ENCODE measurements around the gene HDDC3.
"Not testable (repeated sequence)": the region's sequence is repeated elsewhere in the genome, so short reads cannot be mapped to it uniquely, and the experiment has no call there.

The HDDC3 gene

DNA sequence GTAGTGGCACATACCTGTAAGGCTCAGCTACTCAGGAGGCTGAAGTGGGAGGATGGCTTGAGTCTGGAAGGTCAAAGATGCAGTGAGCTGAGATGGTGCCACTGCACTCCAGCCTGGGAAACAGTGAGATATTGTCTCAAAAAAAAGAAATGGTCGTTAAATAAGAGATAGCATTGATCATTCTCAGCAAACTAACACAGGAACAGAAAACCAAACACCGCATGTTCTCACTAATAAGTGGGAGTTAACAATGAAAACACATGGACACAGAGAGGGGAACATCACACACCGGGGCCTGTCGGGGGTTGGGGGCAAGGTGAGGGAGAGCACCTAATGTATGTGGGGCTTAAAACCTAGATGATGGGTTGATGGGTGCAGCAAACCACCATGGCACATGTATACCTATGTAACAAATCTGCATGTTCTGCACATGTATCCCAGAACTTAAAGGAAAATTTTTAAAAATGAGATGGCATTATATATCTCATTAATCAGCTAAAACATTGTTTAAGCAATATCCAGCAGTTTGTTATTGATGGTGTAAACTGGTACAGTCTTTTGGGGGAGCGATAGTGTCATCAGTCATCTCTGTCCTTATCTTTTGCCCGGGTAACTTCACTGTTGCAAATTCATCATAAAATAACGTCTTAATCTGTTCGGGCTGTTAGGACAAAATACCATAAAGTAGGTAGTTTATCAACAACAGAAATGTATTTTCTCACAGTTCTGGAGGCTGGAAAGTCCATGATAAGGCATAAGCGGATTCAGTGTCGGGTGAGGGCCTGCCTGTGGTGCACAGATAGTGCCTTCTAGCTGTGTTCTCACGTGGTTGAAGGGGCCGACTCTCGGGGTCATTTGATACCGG lies 30.9 kb downstream of the HDDC3 start:
- Mint-ChIP-seq H3K36me3 (peaks cover 6% of the 10 kb centered on the region), H3K9me3 (ENCODE audit: low read depth) (no peaks in the 10 kb centered on the region), H3K27me3 (no peaks in the 10 kb centered on the region), H3K27ac (peak overlapping the region; percentile 89), H3K4me3 (peak overlapping the region; percentile 84), H3K4me1 (ENCODE audit: low read depth) (peaks cover 25% of the 10 kb centered on the region)

DNA sequence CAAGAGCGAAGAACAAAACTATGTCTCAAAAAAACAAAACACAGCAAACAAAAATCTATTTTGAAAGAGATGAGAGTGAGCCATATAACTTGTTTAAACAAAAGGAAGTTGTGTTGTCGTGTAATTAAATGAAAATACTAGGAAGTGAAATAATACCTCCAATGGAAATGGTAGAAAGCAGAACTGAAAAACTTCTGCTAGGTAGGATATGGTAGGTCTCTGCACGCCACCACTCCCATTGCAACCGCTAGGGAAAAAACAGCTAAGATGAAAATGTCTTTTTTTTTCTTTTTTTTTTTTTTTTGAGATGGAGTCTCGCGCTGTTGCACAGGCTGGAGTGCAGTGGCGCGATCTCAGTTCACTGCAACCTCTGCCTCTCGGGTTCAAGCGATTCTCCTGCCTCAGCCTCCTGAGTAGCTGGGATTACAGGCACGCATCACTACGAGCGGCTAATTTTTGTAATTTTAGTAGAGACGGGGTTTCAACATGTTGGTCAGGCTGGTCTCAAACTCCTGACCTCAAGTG lies 35.2 kb downstream of the HDDC3 start:
- H3K27me3 Mint-ChIP-seq; H3K4me3 Mint-ChIP-seq; H3K9me3 Mint-ChIP-seq (ENCODE audit: low read depth); H3K27ac Mint-ChIP-seq; H3K36me3 Mint-ChIP-seq: not testable (repeated sequence)
- H3K4me1 Mint-ChIP-seq (ENCODE audit: low read depth): peaks cover 11% of the 10 kb centered on the region

DNA sequence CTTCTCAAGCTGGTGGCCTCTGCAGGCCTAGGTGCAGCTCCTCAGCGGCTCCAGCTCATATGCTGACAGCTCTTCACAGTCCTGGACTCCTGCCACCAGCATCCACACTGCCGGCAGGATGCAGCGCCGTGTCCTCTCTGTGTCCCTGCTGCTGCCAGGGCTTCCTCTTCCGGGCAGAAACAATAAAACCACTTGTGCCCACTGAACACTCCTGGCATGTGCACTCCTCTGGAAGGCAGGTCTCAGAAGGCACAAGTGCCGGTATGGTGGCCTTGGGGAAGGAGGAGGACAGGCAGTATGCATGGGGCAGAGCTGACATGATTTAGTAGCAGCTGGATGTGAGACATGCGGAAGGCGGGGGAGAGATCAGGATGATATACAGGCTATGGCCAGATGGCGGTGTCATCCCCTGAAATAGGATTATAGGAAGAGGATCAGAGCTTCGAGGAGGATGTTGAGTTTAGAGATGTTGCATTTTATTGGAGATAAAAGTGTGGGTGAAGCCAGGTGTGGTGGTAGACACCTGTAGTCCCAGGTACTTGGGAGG lies 36.7 kb downstream of the HDDC3 start:
- no peak overlapping the region for H3K27ac Mint-ChIP-seq
- H3K4me3 Mint-ChIP-seq: no peak overlapping the region
- H3K4me1 Mint-ChIP-seq (ENCODE audit: low read depth): no peaks in the 10 kb centered on the region
- no peaks in the 10 kb centered on the region for H3K9me3 Mint-ChIP-seq (ENCODE audit: low read depth)
- H3K36me3 Mint-ChIP-seq: no peaks in the 10 kb centered on the region
- no peaks in the 10 kb centered on the region for H3K27me3 Mint-ChIP-seq

DNA sequence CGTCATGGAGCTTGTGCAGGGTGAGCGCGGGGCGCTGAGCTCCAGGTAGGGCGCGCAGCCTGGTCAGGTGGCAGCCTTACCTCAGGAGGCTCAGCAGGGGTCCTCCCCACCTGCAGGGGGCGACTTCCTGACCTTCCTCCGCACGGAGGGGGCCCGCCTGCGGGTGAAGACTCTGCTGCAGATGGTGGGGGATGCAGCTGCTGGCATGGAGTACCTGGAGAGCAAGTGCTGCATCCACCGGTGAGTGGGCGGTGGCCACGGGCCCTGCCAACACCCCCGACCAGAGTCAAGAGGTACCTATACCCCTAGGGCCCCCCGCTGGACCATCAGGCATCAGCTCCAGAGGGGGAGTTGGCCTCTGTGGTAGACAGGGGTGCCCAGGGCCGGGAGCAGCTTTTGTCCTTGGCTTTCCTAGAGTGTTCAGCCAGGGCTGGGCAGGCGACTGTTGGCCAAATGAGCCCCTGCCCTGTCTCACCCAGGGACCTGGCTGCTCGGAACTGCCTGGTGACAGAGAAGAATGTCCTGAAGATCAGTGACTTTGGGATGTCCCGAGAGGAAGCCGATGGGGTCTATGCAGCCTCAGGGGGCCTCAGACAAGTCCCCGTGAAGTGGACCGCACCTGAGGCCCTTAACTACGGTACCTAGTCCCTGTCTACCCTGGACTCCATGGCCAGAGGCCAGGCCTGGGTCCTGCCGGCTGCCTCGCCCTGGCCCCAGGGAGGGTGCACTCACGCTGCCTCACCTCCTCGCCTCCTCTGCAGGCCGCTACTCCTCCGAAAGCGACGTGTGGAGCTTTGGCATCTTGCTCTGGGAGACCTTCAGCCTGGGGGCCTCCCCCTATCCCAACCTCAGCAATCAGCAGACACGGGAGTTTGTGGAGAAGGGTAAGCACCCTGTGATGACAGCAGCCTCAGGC lies 38.9 kb downstream of the HDDC3 start:
- Mint-ChIP-seq H3K36me3 (no peaks in the 10 kb centered on the region), H3K27me3 (peaks cover under 1% of the 10 kb centered on the region), H3K27ac (no peak overlapping the region), H3K9me3 (ENCODE audit: low read depth) (no peaks in the 10 kb centered on the region), H3K4me1 (ENCODE audit: low read depth) (no peaks in the 10 kb centered on the region), H3K4me3 (no peak overlapping the region)

DNA sequence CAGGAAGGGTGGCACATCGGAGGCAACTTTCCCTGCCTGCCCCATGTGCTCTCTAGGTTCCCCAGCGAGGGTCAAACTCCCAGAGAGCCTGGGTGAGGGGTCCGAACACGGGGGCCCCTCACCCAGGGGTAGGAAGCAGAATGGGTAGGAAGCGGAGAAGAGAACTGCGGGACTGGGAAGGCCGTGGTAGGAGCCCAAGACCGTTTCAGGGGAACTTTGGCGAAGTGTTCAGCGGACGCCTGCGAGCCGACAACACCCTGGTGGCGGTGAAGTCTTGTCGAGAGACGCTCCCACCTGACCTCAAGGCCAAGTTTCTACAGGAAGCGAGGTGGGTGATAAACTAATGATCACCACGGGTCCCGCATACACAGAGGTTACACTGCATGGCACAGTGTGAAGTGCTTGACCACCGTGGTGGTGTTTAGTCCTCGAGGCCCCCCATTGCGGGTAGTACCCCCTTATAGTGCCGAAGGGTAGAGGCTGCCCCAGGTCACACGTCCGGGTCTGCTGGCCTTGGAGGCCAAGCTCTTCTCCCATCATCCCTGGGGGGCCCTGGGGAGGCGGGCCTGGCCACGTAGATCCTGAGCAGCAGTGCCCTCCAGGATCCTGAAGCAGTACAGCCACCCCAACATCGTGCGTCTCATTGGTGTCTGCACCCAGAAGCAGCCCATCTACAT lies 39.7 kb downstream of the HDDC3 start:
- H3K9me3 Mint-ChIP-seq (ENCODE audit: low read depth): no peaks in the 10 kb centered on the region
- H3K4me3 Mint-ChIP-seq: no peak overlapping the region
- H3K27ac Mint-ChIP-seq: no peak overlapping the region
- no peaks in the 10 kb centered on the region for H3K4me1 Mint-ChIP-seq (ENCODE audit: low read depth)
- H3K27me3 Mint-ChIP-seq: peaks cover 2% of the 10 kb centered on the region
- H3K36me3 Mint-ChIP-seq: no peaks in the 10 kb centered on the region

DNA sequence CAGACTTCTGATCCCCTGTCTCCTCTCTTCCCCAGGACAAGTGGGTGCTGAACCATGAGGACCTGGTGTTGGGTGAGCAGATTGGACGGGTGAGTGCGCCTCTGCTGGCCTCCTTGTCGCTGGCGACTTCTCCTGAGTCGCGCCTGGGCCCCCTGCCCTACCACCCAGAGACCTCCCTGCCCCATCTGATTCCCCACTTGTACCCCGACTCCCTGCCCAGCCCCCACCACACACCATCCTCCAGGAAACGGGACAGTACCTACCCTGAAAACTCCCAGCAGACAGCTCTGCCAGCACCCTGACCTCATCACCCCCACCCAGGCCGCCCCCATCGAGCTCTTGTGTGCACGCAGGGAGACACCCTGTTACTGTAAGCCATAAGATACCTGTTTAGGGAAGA lies 40.3 kb downstream of the HDDC3 start:
- no peaks in the 10 kb centered on the region for H3K4me1 Mint-ChIP-seq (ENCODE audit: low read depth)
- H3K9me3 Mint-ChIP-seq (ENCODE audit: low read depth): no peaks in the 10 kb centered on the region
- no peak overlapping the region for H3K27ac Mint-ChIP-seq
- H3K4me3 Mint-ChIP-seq: no peak overlapping the region
- peaks cover 2% of the 10 kb centered on the region for H3K27me3 Mint-ChIP-seq
- no peaks in the 10 kb centered on the region for H3K36me3 Mint-ChIP-seq

DNA sequence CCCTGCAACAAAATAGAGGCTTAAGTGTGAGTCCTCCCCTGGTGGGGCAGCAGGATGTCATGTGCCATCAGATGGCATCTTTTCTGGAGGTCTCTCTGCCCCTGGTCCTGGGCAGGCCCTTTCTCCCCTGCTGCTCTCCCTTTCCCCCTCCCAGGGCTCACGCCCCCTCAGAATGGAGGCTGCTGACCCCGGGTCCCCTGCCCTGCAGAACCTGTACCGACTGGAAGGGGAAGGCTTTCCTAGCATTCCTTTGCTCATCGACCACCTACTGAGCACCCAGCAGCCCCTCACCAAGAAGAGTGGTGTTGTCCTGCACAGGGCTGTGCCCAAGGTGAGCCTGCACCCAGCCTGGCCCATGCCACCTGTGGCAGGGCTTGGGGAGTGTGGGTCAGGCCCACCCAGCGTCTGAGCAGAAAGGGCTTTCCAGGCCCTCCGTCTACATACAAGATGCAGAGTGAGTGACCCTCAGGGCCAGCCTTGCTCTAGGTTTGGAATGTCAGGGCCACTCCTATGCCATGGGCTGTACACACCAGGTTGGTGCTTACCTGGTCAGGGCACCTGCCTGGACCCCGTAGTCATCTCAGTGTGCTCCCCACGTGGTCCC lies 40.9 kb downstream of the HDDC3 start:
- Mint-ChIP-seq H3K4me3 (no peak overlapping the region), H3K36me3 (no peaks in the 10 kb centered on the region), H3K27ac (no peak overlapping the region), H3K9me3 (ENCODE audit: low read depth) (no peaks in the 10 kb centered on the region), H3K4me1 (ENCODE audit: low read depth) (no peaks in the 10 kb centered on the region), H3K27me3 (peaks cover 2% of the 10 kb centered on the region)

DNA sequence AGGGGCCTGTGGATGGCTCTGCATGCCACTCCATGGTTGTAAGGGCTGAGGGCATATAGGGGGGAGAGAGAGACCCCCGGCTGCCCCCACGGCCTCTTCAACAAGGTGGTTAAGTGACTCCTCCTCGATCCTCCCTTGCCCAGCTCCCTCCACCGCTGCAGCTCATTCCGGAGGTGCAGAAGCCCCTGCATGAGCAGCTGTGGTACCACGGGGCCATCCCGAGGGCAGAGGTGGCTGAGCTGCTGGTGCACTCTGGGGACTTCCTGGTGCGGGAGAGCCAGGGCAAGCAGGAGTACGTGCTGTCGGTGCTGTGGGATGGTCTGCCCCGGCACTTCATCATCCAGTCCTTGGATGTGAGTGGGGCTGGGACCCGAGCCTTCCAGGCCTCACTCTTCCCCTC lies 41.5 kb downstream of the HDDC3 start:
- Mint-ChIP-seq H3K4me3 (no peak overlapping the region), H3K4me1 (ENCODE audit: low read depth) (peaks cover 3% of the 10 kb centered on the region), H3K27me3 (peaks cover 2% of the 10 kb centered on the region), H3K9me3 (ENCODE audit: low read depth) (no peaks in the 10 kb centered on the region), H3K27ac (no peak overlapping the region), H3K36me3 (no peaks in the 10 kb centered on the region)

DNA sequence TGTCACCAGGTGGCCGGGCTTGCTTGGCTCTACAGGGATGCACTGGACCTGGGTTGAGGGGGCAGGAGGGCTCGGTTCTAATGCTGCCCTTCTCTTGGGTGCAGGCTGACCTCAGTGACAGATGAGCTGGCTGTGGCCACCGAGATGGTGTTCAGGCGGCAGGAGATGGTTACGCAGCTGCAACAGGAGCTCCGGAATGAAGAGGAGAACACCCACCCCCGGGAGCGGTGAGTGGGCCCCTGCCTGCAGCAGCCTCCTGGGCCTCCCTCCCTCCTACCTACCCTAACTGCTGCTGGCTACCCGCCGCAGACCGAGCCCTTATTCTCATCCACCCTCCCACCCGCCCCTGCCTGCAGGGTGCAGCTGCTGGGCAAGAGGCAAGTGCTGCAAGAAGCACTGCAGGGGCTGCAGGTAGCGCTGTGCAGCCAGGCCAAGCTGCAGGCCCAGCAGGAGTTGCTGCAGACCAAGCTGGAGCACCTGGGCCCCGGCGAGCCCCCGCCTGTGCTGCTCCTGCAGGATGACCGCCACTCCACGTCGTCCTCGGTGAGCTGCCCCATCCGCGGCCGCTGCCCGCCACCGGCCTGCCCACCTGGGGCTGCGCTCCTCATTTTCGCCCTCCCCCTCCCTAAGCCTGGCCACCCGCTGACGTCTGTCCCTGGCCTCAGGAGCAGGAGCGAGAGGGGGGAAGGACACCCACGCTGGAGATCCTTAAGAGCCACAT lies 42.5 kb downstream of the HDDC3 start:
- H3K4me3 Mint-ChIP-seq: no peak overlapping the region
- H3K9me3 Mint-ChIP-seq (ENCODE audit: low read depth): no peaks in the 10 kb centered on the region
- H3K27me3 Mint-ChIP-seq: peaks cover 2% of the 10 kb centered on the region
- H3K4me1 Mint-ChIP-seq (ENCODE audit: low read depth): peaks cover 4% of the 10 kb centered on the region
- H3K36me3 Mint-ChIP-seq: no peaks in the 10 kb centered on the region
- no peak overlapping the region for H3K27ac Mint-ChIP-seq

DNA sequence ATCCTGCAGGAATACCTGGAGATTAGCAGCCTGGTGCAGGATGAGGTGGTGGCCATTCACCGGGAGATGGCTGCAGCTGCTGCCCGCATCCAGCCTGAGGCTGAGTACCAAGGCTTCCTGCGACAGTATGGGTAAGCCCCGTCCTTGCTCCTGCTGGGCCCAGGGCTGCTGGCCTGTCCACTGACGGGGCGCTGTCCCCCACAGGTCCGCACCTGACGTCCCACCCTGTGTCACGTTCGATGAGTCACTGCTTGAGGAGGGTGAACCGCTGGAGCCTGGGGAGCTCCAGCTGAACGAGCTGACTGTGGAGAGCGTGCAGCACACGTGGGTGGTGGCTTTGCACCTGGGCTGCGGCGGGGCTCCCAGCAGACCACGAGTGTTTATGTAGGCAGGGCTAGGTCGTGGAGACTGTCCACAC lies 43.0 kb downstream of the HDDC3 start:
- Mint-ChIP-seq H3K27me3 (peaks cover 2% of the 10 kb centered on the region), H3K4me3 (no peak overlapping the region), H3K27ac (no peak overlapping the region), H3K9me3 (ENCODE audit: low read depth) (no peaks in the 10 kb centered on the region), H3K36me3 (no peaks in the 10 kb centered on the region), H3K4me1 (ENCODE audit: low read depth) (peaks cover 6% of the 10 kb centered on the region)

DNA sequence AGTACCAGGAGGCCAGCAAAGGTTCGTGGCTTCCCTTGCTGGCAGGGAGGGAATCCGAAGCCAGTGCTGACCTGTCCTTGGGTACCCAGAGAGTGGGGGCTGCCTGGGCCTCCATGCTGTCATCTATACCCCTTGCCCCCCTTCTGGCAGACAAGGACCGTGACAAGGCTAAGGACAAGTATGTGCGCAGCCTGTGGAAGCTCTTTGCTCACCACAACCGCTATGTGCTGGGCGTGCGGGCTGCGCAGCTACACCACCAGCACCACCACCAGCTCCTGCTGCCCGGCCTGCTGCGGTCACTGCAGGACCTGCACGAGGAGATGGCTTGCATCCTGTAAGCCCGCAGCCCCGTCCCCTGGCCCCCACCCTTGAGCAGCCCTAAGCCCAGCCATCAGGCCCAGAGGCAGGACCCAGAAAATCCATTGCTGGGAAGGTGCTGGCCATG lies 45.3 kb downstream of the HDDC3 start:
- Mint-ChIP-seq H3K9me3 (ENCODE audit: low read depth) (no peaks in the 10 kb centered on the region), H3K4me1 (ENCODE audit: low read depth) (peaks cover 8% of the 10 kb centered on the region), H3K4me3 (no peak overlapping the region), H3K36me3 (no peaks in the 10 kb centered on the region), H3K27me3 (peaks cover 2% of the 10 kb centered on the region), H3K27ac (no peak overlapping the region)

DNA sequence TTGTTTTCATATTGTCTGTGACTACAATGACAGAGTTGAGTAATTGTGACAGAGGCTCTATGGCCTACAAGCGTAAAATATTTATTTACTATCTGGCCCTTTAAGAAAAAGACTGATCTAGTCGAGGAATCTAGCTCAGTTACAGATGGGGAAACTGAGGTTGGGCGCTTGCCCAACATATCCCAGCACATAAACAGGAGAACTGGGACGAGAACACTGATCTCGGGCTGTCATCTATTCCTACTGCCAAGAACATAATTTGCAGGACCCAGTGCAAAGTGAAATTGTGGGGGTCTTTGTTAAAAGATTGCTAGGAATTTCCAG lies 46.1 kb downstream of the HDDC3 start:
- no peak overlapping the region for H3K4me3 Mint-ChIP-seq
- H3K4me1 Mint-ChIP-seq (ENCODE audit: low read depth): peaks cover 8% of the 10 kb centered on the region
- H3K36me3 Mint-ChIP-seq: no peaks in the 10 kb centered on the region
- no peak overlapping the region for H3K27ac Mint-ChIP-seq
- peaks cover 2% of the 10 kb centered on the region for H3K27me3 Mint-ChIP-seq
- no peaks in the 10 kb centered on the region for H3K9me3 Mint-ChIP-seq (ENCODE audit: low read depth)

DNA sequence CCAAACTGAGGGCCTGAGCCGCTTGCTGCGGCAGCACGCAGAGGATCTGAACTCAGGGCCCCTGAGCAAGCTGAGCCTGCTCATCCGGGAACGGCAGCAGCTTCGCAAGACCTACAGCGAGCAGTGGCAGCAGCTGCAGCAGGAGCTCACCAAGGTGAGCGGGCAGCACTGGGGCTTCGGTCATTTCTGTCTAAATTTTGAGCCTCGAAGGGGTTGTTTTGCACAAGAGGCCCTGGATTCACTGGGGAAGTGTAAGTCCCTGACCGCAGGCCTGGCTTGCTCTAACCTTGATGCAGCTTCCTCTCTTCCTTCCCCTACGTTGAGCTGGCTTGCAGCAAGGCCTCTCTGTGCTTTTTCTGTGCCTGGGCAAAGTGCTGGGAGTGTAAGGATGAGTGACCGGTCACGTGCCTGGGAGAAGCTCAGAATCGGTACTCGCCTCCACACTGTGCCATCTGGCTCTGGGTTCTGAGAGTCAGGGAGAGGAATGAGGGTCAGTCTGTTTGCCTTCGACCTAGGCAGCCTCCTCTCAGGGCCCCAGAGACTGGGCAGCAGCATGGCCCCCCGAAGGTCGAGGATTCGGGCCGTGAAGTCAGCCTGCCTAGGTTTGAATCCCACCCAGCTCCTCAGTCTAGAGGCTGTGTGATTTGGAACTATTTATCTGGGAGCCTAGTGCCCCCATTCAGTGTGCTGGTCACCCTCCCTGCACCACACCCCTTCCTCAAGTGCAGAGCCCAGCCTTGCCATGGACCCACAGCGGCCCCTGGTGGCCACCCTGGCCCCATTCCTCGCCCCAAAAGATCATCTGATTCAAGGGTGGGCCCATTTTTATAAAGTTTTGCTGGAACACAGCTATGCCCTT lies 46.7 kb downstream of the HDDC3 start:
- no peaks in the 10 kb centered on the region for H3K36me3 Mint-ChIP-seq
- peaks cover 2% of the 10 kb centered on the region for H3K27me3 Mint-ChIP-seq
- H3K27ac Mint-ChIP-seq: no peak overlapping the region
- peaks cover 8% of the 10 kb centered on the region for H3K4me1 Mint-ChIP-seq (ENCODE audit: low read depth)
- no peaks in the 10 kb centered on the region for H3K9me3 Mint-ChIP-seq (ENCODE audit: low read depth)
- no peak overlapping the region for H3K4me3 Mint-ChIP-seq
